ENCODE measurements around the gene TMCC1. TPM values are rescaled to one million over a fixed set of nuclear protein-coding genes. Genes with fewer than 3 reads are reported as not detected.

The TMCC1 gene
- total RNA-seq, 4 donors from 2014 or later: 23.2 to 78.7 (median 54.1) TPM

GRCh38 chr3:129618186-129618820 lies 275.2 kb downstream of the TMCC1 start:
- peaks cover 0 to 12% of the 10 kb centered on the region in 2 donors for H3K4me1 ChIP-seq
- H3K9me3 ChIP-seq: no peaks in the 10 kb centered on the region
- no peaks in the 10 kb centered on the region for H3K27me3 ChIP-seq
- intact Hi-C loops (cut with DNase I; ENCODE audit: low total_unique reads): no loop called here
- TF ChIP-seq CTCF (IDR thresholded peaks at IDR 0.05) (no peak), POLR2A (IDR thresholded peaks at IDR 0.05) (no peak)
- no peak overlapping the region for H3K4me3 ChIP-seq
- no peaks in the 10 kb centered on the region for H3K36me3 ChIP-seq
- peak overlapping the region; percentile 25 to 31 for H3K27ac ChIP-seq
- DNase-seq: no peak

GRCh38 chr3:129617381-129618185 lies 275.9 kb downstream of the TMCC1 start:
- no peaks in the 10 kb centered on the region for H3K27me3 ChIP-seq
- H3K9me3 ChIP-seq: no peaks in the 10 kb centered on the region
- DNase-seq: no peak
- H3K4me3 ChIP-seq: no peak overlapping the region
- peaks cover 0 to 11% of the 10 kb centered on the region in 2 donors for H3K4me1 ChIP-seq
- H3K27ac ChIP-seq: no peak overlapping the region
- intact Hi-C loops (cut with DNase I; ENCODE audit: low total_unique reads): no loop called here
- H3K36me3 ChIP-seq: no peaks in the 10 kb centered on the region
- TF ChIP-seq POLR2A (IDR thresholded peaks at IDR 0.05) (no peak), CTCF (IDR thresholded peaks at IDR 0.05) (no peak)

GRCh38 chr3:129616713-129617112 lies 276.8 kb downstream of the TMCC1 start:
- peak in 1 of 2 donors; percentile 54 for DNase-seq
- intact Hi-C loops (cut with DNase I; ENCODE audit: low total_unique reads): no loop called here
- Histone ChIP-seq H3K4me1 (peaks cover 0 to 6% of the 10 kb centered on the region in 2 donors), H3K27ac (peak overlapping the region; percentile 46 to 57), H3K36me3 (no peaks in the 10 kb centered on the region), H3K27me3 (no peaks in the 10 kb centered on the region), H3K4me3 (no peak overlapping the region), H3K9me3 (no peaks in the 10 kb centered on the region)
- no peak for TF ChIP-seq CTCF (IDR thresholded peaks at IDR 0.05)
- TF ChIP-seq POLR2A (IDR thresholded peaks at IDR 0.05): no peak

- Histone ChIP-seq H3K27ac (peak overlapping the region; percentile 46 to 57), H3K4me1 (peaks cover 0 to 6% of the 10 kb centered on the region in 2 donors), H3K4me3 (no peak overlapping the region), H3K9me3 (no peaks in the 10 kb centered on the region), H3K27me3 (no peaks in the 10 kb centered on the region), H3K36me3 (no peaks in the 10 kb centered on the region)
- intact Hi-C loops (cut with DNase I; ENCODE audit: low total_unique reads): no loop called here
- no peak for TF ChIP-seq CTCF (IDR thresholded peaks at IDR 0.05)
- no peak for TF ChIP-seq POLR2A (IDR thresholded peaks at IDR 0.05)
- no peak for DNase-seq
Measured at GRCh38 chr3:129616291-129616690, 277.2 kb downstream of the TMCC1 start.

- DNase-seq: peak in 1 of 2 donors; percentile 14
- Histone ChIP-seq H3K27ac (peak overlapping the region in 1 of 2 donors; percentile 57), H3K27me3 (no peaks in the 10 kb centered on the region), H3K9me3 (no peaks in the 10 kb centered on the region), H3K36me3 (no peaks in the 10 kb centered on the region), H3K4me1 (peaks cover 0 to 6% of the 10 kb centered on the region in 2 donors), H3K4me3 (no peak overlapping the region)
- TF ChIP-seq CTCF (IDR thresholded peaks at IDR 0.05) (no peak), POLR2A (IDR thresholded peaks at IDR 0.05) (no peak)
- intact Hi-C loops (cut with DNase I; ENCODE audit: low total_unique reads): no loop called here
Measured at GRCh38 chr3:129615751-129616281, 277.7 kb downstream of the TMCC1 start.
